ENCODE measurements around the gene RIN1.
A peak's percentile ranks its signal among the peaks of the same experiment; 100 is the strongest.

The RIN1 gene

GRCh38 chr11:66282468-66283455 is 53.5 kb downstream of the RIN1 start:
- DNase-seq (ENCODE audit: low read depth): peak; percentile 89

All from amniotic epithelial cell (primary cell).